ENCODE results near the gene CDH18.
"Not testable (repeated sequence)": the region's sequence is repeated elsewhere in the genome, so short reads cannot be mapped to it uniquely, and the experiment has no call there.

CDH18 gene

GRCh38 chr5:19859020-19859419 is 129.0 kb downstream of the CDH18 start:
- no peak for DNase-seq (ENCODE audit: low spot score)

DNA sequence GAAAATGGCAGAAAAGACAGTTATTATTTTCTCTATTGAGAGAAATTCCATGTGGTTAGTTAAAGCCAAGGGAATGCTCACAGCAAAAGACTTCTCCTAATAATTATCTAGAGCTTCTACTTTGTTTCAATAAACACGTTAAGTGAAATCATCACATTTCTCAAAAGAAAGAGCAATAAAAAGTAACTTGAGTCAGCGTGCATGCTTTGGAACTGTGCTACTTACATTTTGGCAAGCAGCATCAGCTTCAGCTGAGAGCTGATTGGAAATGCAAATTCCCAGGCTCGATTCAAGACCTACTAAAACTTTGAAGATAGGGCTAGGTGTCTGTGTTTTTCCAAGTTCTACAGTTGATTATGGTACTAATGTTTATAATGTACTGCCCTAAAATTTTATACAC is 132.1 kb downstream of the CDH18 start:
- DNase-seq (ENCODE audit: low spot score), result no peak

GRCh38 chr5:19855453-19855852 is 132.5 kb downstream of the CDH18 start:
- no peak for DNase-seq (ENCODE audit: low spot score)

- no peak for DNase-seq (ENCODE audit: low spot score)
These were observed 133.0 kb downstream of the CDH18 start for GRCh38 chr5:19855031-19855430.

DNA sequence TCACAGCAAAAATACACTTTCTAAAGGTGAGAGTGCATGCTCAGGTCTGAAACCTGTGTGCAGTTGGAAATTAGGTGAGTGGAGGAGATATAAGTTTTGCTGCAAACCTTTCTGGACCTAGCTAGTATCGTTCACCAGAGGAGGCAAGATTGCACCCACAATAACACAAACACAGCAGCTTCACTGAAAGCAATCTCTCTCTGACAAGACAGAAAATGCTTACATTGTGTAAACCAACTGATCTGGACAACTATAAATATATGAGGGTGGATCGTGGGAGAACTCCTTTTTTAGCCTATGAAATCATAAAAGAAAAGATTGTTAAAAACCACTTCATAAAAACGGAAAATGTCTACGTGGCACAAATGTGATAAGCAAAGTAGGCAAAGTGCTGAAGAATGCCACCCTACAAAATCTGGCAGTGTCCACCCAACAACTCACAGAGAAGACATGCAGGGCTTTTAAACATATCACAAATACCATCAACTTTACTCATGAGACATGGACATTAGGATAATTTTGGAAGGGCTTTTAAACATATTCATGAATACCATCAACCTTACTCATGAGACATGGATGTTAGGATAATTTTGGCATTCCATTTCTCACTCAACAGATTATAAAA is 134.3 kb downstream of the CDH18 start:
- DNase-seq (ENCODE audit: low spot score), result no peak

DNA sequence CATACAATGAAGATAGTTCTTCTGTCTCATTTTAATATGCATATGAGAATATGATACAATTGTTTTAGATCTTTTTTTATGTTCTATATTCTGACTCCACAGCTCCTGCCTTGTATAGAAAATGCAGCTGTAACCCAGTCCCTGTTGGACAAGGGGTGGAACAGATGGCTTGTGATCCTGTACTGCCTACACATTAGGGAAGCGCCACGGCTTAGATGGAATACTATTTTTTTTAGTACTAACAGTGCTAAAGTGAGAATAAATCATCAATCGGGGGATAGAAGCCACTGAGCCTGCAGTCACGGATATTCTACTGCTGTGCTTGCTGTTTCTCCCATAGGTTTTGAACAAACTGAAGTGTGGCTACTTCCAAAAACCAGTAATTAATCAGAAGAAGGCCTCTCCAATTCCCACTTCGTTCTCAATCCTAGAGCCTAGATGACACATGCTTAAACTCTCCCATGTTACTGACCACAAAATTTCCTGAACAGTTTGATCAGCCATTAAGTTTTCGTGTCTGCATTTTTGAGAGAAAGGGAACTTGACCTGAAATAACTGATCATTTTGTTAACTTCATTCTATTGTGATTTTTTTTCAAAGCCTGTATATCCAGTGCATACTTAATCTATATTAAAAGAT is 150.3 kb downstream of the CDH18 start:
- no peak for DNase-seq (ENCODE audit: low spot score)

DNA sequence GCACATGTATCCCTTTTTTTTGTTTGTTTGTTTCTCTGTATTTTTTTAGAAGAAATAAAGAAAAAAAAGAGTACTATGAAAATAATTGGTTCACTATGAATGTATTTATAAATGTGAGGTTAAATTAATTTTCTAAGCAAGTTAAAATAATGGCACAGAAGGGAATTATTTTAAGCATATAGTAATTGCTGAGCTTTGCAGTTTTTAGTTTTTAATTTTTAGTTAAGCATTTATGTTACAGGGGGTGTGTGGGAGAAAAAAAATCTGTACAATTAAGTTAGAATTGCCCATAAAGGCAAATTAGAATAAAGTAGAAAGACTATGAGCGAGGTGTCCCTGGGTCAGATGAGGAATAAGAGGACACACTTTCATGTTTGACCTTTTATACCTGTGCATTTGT is 152.6 kb downstream of the CDH18 start:
- no peak for DNase-seq (ENCODE audit: low spot score)

GRCh38 chr5:19812720-19813119 is 175.3 kb downstream of the CDH18 start:
- DNase-seq (ENCODE audit: low spot score), result not testable (repeated sequence)

GRCh38 chr5:19806756-19807155 is 181.2 kb downstream of the CDH18 start:
- no peak for DNase-seq (ENCODE audit: low spot score)

DNA sequence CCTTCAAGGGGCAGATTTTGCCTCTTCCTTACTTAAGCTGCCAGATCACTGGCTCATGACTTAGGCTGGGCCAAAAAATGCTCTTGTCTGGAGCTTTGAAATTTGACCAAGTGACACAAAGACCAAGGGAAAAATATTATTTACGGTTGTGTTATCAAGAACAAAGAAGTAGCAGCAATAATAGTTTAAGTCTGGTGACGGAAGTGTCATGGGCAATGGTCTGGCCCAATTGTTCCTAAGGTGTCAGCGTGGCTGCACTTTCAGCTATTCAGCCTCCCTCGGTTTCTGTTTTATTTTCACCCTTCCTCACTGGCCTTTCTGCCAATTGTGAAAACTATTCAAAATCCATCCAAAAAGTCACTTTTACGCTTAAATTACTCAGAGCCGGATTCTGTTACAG is 185.3 kb downstream of the CDH18 start:
- DNase-seq (ENCODE audit: low spot score), result no peak

- no peak for DNase-seq (ENCODE audit: low spot score)
These were observed 192.8 kb downstream of the CDH18 start for GRCh38 chr5:19795218-19795617.

DNA sequence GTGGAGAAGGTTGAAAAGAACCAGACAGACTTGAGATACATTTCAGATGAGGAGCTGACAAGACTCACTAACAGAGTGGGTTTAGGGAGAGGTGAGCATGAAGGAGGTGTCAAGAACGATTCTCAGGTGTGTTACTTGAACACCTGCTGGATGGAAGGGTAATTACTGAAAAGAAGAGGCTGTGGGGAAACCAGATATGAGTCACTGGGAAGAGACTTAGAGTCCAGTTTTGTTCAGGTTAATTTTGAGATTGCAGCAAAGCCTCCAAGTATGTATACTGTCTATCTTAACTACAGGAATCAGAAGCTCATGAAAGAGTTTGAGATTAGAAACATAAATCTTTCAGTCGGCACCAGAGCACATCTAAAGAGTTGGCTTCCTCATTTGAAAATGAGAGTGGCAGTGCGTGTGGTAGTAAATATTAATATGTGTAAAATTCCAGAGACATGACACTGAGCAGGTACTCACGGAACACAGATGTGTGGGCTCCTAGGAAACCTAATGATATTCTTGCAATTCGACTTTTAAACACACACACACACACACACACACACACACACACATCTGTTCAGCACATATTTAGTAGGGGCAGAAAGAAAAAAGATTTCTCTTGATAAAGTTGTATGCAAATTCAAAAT is 197.1 kb downstream of the CDH18 start:
- DNase-seq (ENCODE audit: low spot score), result no peak

DNA sequence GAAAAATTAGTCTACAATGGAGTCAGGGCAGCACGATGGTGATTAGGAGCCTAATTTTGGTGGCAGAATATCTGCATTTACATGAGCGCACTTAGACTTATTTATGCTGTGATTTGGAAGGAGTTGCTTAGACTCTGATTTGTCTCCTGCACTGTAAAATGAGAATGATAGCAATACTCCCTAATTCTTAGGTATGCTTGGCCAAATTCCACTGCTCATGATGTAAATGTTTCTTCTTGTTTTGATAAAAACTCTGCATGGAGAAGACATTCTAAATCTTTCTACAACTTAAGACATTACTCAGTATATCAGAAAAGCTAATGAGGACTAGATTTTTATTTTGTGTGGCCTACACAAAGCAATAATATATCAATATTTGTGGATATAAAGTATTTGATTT is 205.4 kb downstream of the CDH18 start:
- no peak for DNase-seq (ENCODE audit: low spot score)

DNA sequence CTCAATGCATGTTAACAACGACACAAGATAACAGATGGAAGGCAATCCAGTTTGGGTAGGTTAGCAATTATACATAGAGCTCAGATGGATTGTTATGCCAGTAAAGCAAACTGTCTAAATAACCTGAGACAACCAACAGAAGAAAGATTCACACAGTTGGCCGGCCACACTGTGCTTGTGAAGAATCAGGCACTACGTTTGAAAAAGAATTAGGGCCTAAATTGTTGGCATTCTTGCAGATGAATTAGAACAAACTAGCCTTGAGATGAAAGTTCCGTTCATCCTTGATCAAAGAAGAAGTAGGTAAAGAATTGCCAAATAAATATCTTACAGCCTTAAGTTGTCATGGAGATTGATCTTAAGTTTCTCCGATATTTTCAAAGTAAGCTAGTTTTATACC is 210.6 kb downstream of the CDH18 start:
- DNase-seq (ENCODE audit: low spot score), result no peak

- DNase-seq (ENCODE audit: low spot score), result not testable (repeated sequence)
These were observed 211.1 kb downstream of the CDH18 start for GRCh38 chr5:19776886-19777285.

DNA sequence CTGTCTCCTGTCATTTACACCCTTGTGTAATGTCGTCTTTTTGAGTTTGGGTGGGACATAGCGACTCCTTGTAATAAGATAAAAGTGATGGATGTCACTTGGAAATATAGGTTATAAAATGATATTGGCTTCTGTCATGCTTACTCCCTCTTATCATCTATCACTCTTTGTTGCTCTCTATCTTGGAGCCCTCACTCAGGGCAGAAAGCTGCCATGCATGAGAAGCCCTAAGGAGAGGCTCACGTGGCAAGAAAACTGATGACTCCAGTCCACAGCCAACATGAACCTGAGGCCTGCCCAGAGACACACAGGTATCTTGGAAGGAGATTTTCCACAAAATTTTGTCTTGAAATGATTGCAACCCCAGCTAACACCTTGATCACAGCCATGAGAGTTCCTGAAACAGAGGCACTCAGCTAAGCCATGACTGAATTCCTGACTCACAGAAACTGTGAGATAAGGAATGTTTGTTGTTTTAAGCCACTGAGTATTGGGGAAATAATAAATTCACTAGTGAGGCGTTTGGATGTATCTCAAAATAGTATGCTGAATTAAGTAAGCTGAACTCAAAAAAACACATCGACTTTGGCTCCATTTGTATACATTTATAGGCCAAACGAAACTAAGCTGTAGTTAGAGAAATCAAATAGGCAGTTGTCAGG is 216.7 kb downstream of the CDH18 start:
- no peak for DNase-seq (ENCODE audit: low spot score)

DNA sequence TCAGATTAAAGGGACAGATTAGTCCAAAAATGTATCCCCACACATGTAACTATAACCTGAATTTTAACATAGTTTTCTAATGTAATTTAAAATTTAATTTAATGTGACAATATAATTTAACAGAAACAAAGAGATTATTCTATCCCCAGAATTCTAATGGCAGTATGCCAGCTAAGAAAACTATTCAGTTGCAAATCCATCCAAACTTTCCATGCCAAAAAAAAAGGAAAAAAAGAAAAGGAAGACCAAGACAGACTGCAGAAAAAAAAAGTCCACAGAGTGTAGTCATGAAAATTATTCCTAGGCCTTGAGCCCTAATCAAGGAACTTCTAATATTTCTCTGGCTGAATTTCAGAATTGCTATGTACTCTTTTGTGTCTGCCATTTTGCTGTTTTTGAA is 217.6 kb downstream of the CDH18 start:
- DNase-seq (ENCODE audit: low spot score), result no peak

DNA sequence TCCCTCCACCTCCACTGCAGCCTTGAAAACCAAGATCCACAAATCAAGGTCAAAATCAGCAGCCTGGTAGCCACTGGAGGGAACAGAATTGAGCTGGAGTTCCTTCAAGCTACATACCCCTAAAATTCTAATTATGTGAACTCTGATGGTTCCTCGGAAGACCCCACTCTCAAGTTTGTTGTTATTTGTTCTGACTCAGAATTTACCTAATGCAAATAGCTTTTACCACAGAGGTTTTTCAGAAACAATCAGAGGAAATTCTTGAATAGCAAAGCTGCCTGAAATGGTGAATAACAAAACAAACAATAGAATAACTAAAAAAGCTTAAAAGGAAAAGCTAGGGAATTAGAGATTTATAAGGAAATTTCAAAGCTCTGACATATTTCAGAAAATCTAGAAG is 220.0 kb downstream of the CDH18 start:
- DNase-seq (ENCODE audit: low spot score), result no peak

DNA sequence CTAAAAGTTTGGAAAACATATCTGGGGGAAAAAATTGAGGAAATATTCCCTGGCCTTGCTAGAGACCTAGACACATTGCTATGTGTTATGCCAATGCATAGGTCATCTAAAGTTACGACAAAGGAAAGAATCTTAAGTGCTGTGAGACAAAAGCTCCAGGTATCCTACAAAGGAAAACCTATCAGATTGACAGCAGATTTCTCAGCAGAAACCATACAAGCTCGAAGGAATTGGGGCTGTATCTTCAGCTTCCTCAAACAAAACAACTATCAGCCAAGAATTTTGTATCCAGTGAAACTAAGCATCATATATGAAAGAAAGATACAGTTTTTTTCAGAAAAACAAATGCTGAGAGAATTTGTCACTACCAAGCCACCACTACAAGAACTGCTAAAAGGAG is 234.4 kb downstream of the CDH18 start:
- no peak for DNase-seq (ENCODE audit: low spot score)

GRCh38 chr5:19751326-19751725 is 236.7 kb downstream of the CDH18 start:
- DNase-seq (ENCODE audit: low spot score), result no peak

DNA sequence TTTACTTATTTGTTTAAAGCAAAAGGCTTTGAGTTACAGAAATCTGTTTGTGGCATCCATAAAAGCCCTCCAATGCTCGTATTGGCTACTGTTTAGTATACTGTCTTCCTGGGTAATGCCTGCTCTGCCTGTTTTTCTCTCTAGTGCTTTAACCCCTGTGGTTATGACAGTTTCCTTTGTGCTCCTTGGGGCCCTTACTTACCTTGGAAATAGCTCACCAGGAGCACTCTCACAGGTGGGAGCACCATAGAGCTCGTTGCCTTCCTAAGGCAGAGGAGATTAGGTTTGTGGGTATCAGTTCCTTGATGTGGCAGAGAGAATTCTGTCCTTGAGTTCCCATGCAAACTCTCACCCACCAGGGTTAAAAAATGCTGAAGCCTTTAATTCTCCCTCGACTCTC is 242.8 kb downstream of the CDH18 start:
- no peak for DNase-seq (ENCODE audit: low spot score)

DNA sequence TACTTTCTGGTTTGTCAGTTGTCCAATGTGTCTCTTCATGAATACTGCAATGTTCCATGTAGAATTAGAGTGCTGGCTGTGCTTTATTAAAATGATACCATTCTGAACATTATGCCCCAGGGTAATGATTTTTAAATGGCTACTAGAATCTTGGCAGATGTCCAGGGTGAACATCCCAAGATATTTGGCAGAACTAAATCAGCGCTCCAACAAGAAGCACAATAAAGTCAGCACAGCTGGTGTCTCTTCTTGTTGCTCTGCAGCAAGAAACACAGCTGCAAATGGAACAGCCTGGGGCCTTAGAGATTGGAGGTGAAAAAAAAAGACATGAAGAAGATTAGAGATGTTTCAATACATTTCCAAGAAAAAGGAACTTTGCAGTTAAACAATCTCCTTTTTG is 248.3 kb downstream of the CDH18 start:
- DNase-seq (ENCODE audit: low spot score), result no peak

DNA sequence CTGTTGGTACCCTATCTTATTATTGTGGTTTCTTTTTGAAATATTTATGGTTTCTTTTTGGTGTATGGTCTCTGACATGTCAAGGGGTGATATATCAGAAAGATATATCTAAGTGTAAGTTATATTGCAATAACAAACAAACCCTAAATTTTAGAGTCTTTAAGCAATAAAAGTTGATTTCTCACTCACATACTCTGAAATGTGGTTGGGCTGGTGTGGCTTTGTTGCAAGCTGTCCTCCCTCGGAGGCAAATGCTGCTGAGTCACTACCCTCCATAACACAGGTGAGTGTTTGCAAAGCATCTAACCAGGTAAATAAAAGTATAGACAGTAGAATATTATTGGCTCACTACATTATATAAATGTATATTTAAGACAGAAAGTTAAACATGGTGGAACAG is 253.2 kb downstream of the CDH18 start:
- DNase-seq (ENCODE audit: low spot score), result no peak
